ENCODE measurements around the gene IFI35. TPM values are rescaled to one million over a fixed set of nuclear protein-coding genes. Genes with fewer than 3 reads are reported as not detected.

Gene IFI35
- total RNA-seq, 2 donors from 2014 or later: 3.0 to 5.1 TPM

GRCh38 chr17:43015579-43015978, 9.0 kb downstream of the IFI35 start:
- peaks cover 12% of the 10 kb centered on the region for H3K4me1 ChIP-seq (ENCODE audit: control insufficient read depth, insufficient read depth, low read length)
- H3K27me3 ChIP-seq (ENCODE audit: control insufficient read depth, insufficient read depth, low read length, poor library complexity, severe bottlenecking): no peaks in the 10 kb centered on the region
- H3K9me3 ChIP-seq (ENCODE audit: control insufficient read depth, low read length): no peaks in the 10 kb centered on the region
- H3K36me3 ChIP-seq (ENCODE audit: control insufficient read depth, insufficient read depth, low read length): peaks cover 53% of the 10 kb centered on the region
- Mint-ChIP-seq H3K9me3 (no peaks in the 10 kb centered on the region), H3K4me1 (peaks cover 31% of the 10 kb centered on the region), H3K4me3 (no peak overlapping the region), H3K27ac (peak overlapping the region; percentile 32), H3K27me3 (ENCODE audit: insufficient read depth) (no peaks in the 10 kb centered on the region), H3K36me3 (ENCODE audit: low read depth) (peaks cover 49% of the 10 kb centered on the region)
- H3K9ac ChIP-seq (ENCODE audit: extremely low read depth, low read length, poor library complexity, severe bottlenecking): no peak overlapping the region
- no peak for TF ChIP-seq CTCF (conservative IDR thresholded peaks at IDR 0.05)
- H3K4me3 ChIP-seq (ENCODE audit: low read length): no peak overlapping the region
- peak; percentile 50 for DNase-seq
- 78 to 84% methylated on average over 6 to 9 of the region's 9 CpGs for WGBS, 2 experiments (ENCODE audit: insufficient coverage in 1 of 2, insufficient read length in 1 of 2)
- H3K27ac ChIP-seq (ENCODE audit: low read depth, low read length): peak overlapping the region; percentile 66

- Mint-ChIP-seq H3K4me3 (no peak overlapping the region), H3K27me3 (ENCODE audit: insufficient read depth) (no peaks in the 10 kb centered on the region), H3K9me3 (no peaks in the 10 kb centered on the region), H3K27ac (no peak overlapping the region), H3K36me3 (ENCODE audit: low read depth) (peaks cover 49% of the 10 kb centered on the region), H3K4me1 (peaks cover 31% of the 10 kb centered on the region)
- Histone ChIP-seq H3K9me3 (ENCODE audit: control insufficient read depth, low read length) (no peaks in the 10 kb centered on the region), H3K4me1 (ENCODE audit: control insufficient read depth, insufficient read depth, low read length) (peaks cover 12% of the 10 kb centered on the region), H3K36me3 (ENCODE audit: control insufficient read depth, insufficient read depth, low read length) (peaks cover 53% of the 10 kb centered on the region), H3K9ac (ENCODE audit: extremely low read depth, low read length, poor library complexity, severe bottlenecking) (no peak overlapping the region), H3K27ac (ENCODE audit: low read depth, low read length) (no peak overlapping the region), H3K27me3 (ENCODE audit: control insufficient read depth, insufficient read depth, low read length, poor library complexity, severe bottlenecking) (no peaks in the 10 kb centered on the region), H3K4me3 (ENCODE audit: low read length) (no peak overlapping the region)
- WGBS, 2 experiments (ENCODE audit: insufficient coverage in 1 of 2, insufficient read length in 1 of 2): 97% methylated on average over 7 of the region's 7 CpGs; no CpG with 5 or more reads in 1 of the 2 experiments
- no peak for TF ChIP-seq CTCF (conservative IDR thresholded peaks at IDR 0.05)
- peak; percentile 45 for DNase-seq
These were observed 9.6 kb downstream of the IFI35 start for GRCh38 chr17:43016216-43016615.

- H3K4me3 ChIP-seq (ENCODE audit: low read length): no peak overlapping the region
- H3K36me3 Mint-ChIP-seq (ENCODE audit: low read depth): peaks cover 49% of the 10 kb centered on the region
- peaks cover 31% of the 10 kb centered on the region for H3K4me1 Mint-ChIP-seq
- no peak overlapping the region for H3K9ac ChIP-seq (ENCODE audit: extremely low read depth, low read length, poor library complexity, severe bottlenecking)
- no peak overlapping the region for H3K27ac Mint-ChIP-seq
- peaks cover 12% of the 10 kb centered on the region for H3K4me1 ChIP-seq (ENCODE audit: control insufficient read depth, insufficient read depth, low read length)
- peaks cover 53% of the 10 kb centered on the region for H3K36me3 ChIP-seq (ENCODE audit: control insufficient read depth, insufficient read depth, low read length)
- no peaks in the 10 kb centered on the region for H3K9me3 ChIP-seq (ENCODE audit: control insufficient read depth, low read length)
- 90 to 91% methylated on average over 10 to 19 of the region's 19 CpGs for WGBS, 2 experiments (ENCODE audit: insufficient coverage in 1 of 2, insufficient read length in 1 of 2)
- peak overlapping the region; percentile 74 for H3K27ac ChIP-seq (ENCODE audit: low read depth, low read length)
- TF ChIP-seq CTCF (conservative IDR thresholded peaks at IDR 0.05): no peak
- H3K4me3 Mint-ChIP-seq: no peak overlapping the region
- H3K9me3 Mint-ChIP-seq: no peaks in the 10 kb centered on the region
- no peaks in the 10 kb centered on the region for H3K27me3 Mint-ChIP-seq (ENCODE audit: insufficient read depth)
- H3K27me3 ChIP-seq (ENCODE audit: control insufficient read depth, insufficient read depth, low read length, poor library complexity, severe bottlenecking): no peaks in the 10 kb centered on the region
- peak; percentile 73 for DNase-seq
These were observed 11.6 kb downstream of the IFI35 start for GRCh38 chr17:43018008-43018853.
